Gastrocnemius medialis (tissue), 4 donors: ENCODE results near the gene TGDS.

Source experiments
- POLR2A ChIP-seq, 2 donors: fragments of 450-650 bp; IDR thresholded peaks; one replicate each; pipeline ENCODE4 v1.6.1; 2017; ENCODE audit warnings: antibody characterized with exemption in 2 of 2, mild to moderate bottlenecking in 2 of 2, moderate library complexity in 2 of 2
- TF ChIP-seq, protein P1 (sequence below), 5 experiments: fragments of 450-650 bp in 3 of 5; fragments of 200-600 bp in 2 of 5; sonication (generic) in 2 of 5; IDR thresholded peaks in 4 of 5; conservative IDR thresholded peaks in 1 of 5; 1 replicate in 4 of 5; 2 replicates in 1 of 5; pipeline ENCODE4 v1.5.1; 2016 to 2019; ENCODE audit warnings: antibody characterized with exemption in 5 of 5, mild to moderate bottlenecking in 3 of 5, moderate library complexity in 3 of 5

- TF ChIP-seq, protein P1, sequence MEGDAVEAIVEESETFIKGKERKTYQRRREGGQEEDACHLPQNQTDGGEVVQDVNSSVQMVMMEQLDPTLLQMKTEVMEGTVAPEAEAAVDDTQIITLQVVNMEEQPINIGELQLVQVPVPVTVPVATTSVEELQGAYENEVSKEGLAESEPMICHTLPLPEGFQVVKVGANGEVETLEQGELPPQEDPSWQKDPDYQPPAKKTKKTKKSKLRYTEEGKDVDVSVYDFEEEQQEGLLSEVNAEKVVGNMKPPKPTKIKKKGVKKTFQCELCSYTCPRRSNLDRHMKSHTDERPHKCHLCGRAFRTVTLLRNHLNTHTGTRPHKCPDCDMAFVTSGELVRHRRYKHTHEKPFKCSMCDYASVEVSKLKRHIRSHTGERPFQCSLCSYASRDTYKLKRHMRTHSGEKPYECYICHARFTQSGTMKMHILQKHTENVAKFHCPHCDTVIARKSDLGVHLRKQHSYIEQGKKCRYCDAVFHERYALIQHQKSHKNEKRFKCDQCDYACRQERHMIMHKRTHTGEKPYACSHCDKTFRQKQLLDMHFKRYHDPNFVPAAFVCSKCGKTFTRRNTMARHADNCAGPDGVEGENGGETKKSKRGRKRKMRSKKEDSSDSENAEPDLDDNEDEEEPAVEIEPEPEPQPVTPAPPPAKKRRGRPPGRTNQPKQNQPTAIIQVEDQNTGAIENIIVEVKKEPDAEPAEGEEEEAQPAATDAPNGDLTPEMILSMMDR (IDR thresholded peaks at IDR 0.05 in 4 of 5, conservative IDR thresholded peaks at IDR 0.05 in 1 of 5), result no peak
- no peak for TF ChIP-seq POLR2A (IDR thresholded peaks at IDR 0.05)
Observed at GRCh38 chr13:94612050-94612449, 16.1 kb upstream of the TGDS start.
